Chondrocyte (in vitro differentiated cells): ENCODE measurements around the gene SMAD4. TPM values are rescaled to one million over a fixed set of nuclear protein-coding genes. Genes with fewer than 3 reads are reported as not detected.
"Not testable (repeated sequence)": the region's sequence is repeated elsewhere in the genome, so short reads cannot be mapped to it uniquely, and the experiment has no call there.

Source experiments
- DNase-seq: peaks from one replicate; pipeline ENCODE4 v3.0.0; 2021; ENCODE audit warnings: mixed read lengths, low spot score
- H3K27ac Mint-ChIP-seq: one replicate; pipeline ENCODE4 v1.8.0; 2021; ENCODE audit warnings: mild to moderate bottlenecking, moderate library complexity, mixed read lengths; ENCODE audit not compliant: unreplicated experiment
- H3K27me3 Mint-ChIP-seq: 2 replicates; pipeline ENCODE4 v1.8.0; 2021; ENCODE audit warnings: low read depth, mixed read lengths
- H3K36me3 Mint-ChIP-seq: 2 replicates; pipeline ENCODE4 v1.8.0; 2021; ENCODE audit warnings: low read depth, mixed read lengths
- H3K4me1 Mint-ChIP-seq: 2 replicates; pipeline ENCODE4 v1.8.0; 2021; ENCODE audit warnings: low read depth, mild to moderate bottlenecking, mixed read lengths
- H3K4me3 Mint-ChIP-seq: one replicate; pipeline ENCODE4 v1.8.0; 2021; ENCODE audit warnings: mild to moderate bottlenecking, moderate library complexity, mixed read lengths; ENCODE audit not compliant: unreplicated experiment
- H3K9me3 Mint-ChIP-seq: 2 replicates; pipeline ENCODE4 v1.8.0; 2021; ENCODE audit warnings: low read depth, mixed read lengths
- total RNA-seq: library from RNA; stranded (reverse); gene quantifications from 3 replicates; pipeline ENCODE4 v1.2.1, GENCODE V29; 2021
- TF ChIP-seq, protein P1 (sequence below): fragments of 200-600 bp; sonication (generic); IDR thresholded peaks from 2 replicates; pipeline ENCODE4 v1.5.0; 2021; ENCODE audit warnings: antibody characterized with exemption, mild to moderate bottlenecking, moderate library complexity

The SMAD4 gene
- total RNA-seq, 1 donor from 2014 or later: 106 TPM

DNA sequence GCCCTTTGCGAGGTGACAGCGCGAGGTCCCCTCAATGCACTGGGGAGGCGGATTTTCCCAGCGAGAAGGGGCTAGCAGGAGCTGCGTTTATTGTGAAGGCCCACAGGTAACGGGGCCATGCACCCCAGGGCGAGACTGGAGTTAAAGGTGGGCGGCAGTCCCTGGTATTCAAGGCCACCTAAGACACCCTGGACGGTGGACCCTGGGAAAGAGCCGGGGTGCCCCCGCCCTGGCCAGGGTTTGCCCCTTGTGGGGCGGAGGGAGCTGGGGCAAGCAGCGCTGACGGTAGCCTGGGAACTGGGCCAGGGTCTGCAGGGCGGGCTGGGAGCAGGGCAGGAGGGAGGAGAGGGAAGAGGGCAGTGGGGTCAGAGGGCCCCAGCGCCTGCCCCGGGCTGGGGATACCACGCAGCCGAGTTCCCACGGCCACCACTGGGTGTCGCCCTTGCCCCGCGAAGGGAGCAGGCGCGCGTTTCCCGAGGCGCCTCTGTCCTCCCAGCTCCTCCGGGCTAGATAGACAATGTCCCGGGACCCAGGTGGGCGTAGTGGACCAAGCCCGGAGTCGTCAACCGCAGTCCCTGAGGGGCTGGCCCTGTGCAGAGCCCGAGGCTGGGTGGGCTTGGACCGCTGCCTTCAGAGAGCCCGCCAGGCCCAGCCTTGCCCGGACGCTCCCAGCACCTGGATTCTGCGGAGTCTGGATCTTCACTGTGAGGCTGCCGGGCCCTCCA lies 80.2 kb downstream of the SMAD4 start:
- TF ChIP-seq, protein P1, sequence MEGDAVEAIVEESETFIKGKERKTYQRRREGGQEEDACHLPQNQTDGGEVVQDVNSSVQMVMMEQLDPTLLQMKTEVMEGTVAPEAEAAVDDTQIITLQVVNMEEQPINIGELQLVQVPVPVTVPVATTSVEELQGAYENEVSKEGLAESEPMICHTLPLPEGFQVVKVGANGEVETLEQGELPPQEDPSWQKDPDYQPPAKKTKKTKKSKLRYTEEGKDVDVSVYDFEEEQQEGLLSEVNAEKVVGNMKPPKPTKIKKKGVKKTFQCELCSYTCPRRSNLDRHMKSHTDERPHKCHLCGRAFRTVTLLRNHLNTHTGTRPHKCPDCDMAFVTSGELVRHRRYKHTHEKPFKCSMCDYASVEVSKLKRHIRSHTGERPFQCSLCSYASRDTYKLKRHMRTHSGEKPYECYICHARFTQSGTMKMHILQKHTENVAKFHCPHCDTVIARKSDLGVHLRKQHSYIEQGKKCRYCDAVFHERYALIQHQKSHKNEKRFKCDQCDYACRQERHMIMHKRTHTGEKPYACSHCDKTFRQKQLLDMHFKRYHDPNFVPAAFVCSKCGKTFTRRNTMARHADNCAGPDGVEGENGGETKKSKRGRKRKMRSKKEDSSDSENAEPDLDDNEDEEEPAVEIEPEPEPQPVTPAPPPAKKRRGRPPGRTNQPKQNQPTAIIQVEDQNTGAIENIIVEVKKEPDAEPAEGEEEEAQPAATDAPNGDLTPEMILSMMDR: peak; percentile 98
- Mint-ChIP-seq H3K4me3 (no peak overlapping the region), H3K36me3 (no peaks in the 10 kb centered on the region), H3K4me1 (peaks cover 4% of the 10 kb centered on the region), H3K27me3 (no peaks in the 10 kb centered on the region), H3K27ac (no peak overlapping the region), H3K9me3 (no peaks in the 10 kb centered on the region)
- DNase-seq: no peak

DNA sequence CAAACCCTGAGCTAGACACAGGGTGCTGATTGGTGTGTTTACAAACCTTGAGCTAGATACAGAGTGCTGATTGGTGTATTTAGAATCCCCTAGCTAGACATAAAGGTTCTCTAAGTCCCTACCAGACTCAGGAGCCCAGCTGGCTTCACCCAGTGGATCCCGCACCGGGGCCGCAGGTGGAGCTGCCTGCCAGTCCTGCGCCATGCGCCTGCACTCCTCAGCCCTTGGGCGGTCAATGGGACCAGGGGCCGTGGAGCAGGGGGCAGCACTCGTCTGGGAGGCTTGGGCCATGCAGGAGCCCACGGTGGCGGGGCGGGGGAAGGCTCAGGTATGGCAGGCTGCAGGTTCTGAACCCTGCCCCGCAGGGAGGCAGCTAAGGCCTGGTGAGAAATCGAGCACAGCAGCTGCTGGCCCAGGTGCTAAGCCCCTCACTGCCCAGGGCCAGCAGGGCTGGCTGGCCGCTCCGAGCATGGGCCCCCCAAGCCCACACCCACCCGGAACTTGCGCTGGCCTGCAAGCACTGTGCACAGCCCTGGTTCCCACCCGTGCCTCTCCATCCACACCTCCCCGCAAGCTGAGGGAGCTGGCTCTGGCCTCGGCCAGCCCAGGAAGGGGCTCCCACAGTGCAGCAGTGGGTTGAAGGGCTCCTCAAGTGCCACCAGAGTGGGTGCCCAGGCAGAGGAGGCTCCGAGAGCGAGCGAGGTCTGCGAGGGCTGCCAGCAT lies 81.8 kb downstream of the SMAD4 start:
- H3K9me3 Mint-ChIP-seq, H3K4me3 Mint-ChIP-seq, DNase-seq, H3K27me3 Mint-ChIP-seq, H3K4me1 Mint-ChIP-seq, H3K36me3 Mint-ChIP-seq, H3K27ac Mint-ChIP-seq: not testable (repeated sequence)

DNA sequence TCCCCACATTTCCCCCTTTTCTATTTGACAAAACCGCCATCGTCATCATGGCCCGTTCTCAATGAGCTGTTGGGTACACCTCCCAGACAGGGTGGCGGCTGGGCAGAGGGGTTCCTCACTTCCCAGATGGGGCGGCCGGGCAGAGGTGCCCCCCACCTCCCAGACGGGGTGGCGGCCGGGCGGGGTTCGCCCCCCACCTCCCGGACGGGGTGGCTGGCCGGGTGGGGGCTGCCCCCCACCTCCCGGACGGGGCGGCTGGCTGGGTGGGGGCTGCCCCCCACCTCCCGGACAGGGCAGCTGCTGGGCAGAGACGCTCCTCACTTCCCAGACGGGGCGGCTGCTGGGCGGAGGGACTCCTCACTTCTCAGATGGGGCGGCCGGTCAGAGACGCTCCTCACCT lies 87.0 kb downstream of the SMAD4 start:
- not testable (repeated sequence) for H3K4me3 Mint-ChIP-seq, H3K9me3 Mint-ChIP-seq, H3K27ac Mint-ChIP-seq, H3K27me3 Mint-ChIP-seq, H3K36me3 Mint-ChIP-seq, H3K4me1 Mint-ChIP-seq, DNase-seq

DNA sequence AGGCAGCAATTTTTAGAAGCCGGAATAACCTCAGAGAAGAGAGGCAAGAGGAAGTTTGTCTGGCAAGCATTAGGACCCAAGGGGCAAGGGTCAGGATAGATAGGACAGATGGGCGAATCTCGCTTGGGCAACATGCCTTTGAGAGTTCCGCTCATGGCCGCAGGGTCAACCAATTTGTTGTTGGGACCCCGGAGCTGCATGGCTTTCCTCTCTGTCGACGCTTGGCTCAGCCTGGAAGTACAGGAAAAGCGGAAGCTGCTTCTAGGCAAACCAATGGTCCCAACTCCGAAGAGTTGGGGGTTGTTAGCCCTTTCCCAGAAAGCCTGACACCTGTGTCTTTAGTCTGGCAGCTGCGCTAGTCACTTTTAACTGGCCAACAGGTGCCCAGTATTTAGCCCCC lies 89.5 kb downstream of the SMAD4 start:
- not testable (repeated sequence) for H3K36me3 Mint-ChIP-seq, H3K27me3 Mint-ChIP-seq, DNase-seq

DNA sequence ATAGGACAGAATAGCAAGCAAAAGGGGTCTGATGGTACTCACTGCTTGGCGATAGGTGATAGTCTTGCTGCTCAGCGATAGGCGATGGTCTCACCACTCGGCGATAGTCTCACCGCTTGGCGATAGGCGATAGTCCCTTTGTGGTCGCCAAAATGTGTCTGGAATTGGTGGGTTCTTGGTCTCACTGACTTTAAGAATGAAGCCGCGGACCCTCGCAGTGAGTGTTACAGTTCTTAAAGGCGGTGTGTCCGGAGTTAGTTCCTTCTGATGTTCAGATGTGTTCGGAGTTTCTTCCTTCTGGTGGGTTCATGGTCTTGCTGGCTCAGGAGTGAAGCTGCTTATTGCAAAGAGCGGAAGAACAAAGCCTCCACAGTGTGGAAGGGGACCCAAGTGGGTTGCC lies 90.0 kb downstream of the SMAD4 start:
- H3K9me3 Mint-ChIP-seq, H3K27ac Mint-ChIP-seq, H3K27me3 Mint-ChIP-seq, H3K36me3 Mint-ChIP-seq, H3K4me3 Mint-ChIP-seq, H3K4me1 Mint-ChIP-seq, DNase-seq: not testable (repeated sequence)

More for the DNA sequence above, 89.5 kb downstream of the SMAD4 start:
- not testable (repeated sequence) for H3K9me3 Mint-ChIP-seq, H3K4me3 Mint-ChIP-seq, H3K27ac Mint-ChIP-seq, H3K4me1 Mint-ChIP-seq

DNA sequence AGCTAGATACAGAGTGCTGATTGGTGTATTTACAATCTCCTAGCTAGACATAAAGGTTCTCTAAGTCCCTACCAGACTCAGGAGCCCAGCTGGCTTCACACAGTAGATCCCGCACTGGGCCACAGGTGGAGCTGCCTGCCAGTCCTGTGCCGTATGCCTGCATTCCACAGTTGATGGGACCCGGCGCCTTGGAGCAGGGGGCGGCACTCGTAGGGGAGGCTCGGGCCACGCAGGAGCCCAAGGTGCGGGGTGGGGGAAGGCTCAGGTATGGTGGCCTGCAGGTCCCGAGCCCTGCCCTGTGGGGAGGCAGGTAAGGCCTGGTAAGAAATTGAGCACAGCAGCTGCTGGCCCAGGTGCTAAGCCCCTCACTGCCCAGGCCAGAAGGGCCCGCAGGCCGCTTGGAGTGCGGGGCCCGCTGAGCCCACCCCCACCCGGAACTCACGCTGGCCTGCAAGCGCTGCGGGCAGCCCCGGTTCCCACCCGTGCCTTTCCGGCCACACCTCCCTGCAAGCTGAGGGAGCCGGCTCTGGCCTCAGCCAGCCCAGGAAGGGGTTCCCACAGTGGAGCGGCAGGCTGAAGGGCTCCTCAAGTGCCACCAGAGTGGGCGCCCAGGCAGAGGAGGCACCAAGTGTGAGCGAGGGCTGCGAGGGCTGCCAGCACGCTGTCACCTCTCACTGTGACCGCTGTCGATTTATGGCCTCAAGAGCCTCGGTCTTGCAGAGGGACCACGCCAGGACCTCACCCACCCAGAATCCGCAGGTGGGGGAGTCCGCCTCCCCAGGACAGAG lies 91.0 kb downstream of the SMAD4 start:
- Mint-ChIP-seq H3K4me3 (no peak overlapping the region), H3K9me3 (no peaks in the 10 kb centered on the region), H3K4me1 (no peaks in the 10 kb centered on the region), H3K27ac (no peak overlapping the region), H3K36me3 (no peaks in the 10 kb centered on the region), H3K27me3 (no peaks in the 10 kb centered on the region)
- no peak for DNase-seq
- TF ChIP-seq, protein P1: no peak

DNA sequence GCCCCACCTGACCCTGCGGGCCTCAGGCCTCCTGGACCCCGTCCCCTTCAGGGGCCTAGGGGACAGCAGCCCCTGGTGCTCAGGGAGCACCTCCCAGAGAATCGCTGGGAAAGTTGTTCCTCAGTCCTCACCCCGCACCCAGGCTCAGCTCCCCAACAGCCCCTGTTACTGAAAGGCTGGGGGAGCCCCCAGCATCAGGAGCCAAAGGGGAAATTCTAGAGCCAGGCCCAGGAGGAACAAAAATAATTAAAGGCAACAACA lies 91.5 kb downstream of the SMAD4 start:
- Mint-ChIP-seq H3K4me3 (no peak overlapping the region), H3K27me3 (no peaks in the 10 kb centered on the region), H3K4me1 (no peaks in the 10 kb centered on the region), H3K27ac (no peak overlapping the region), H3K36me3 (no peaks in the 10 kb centered on the region), H3K9me3 (no peaks in the 10 kb centered on the region)
- TF ChIP-seq, protein P1: no peak
- DNase-seq: no peak
